LNCaP clone FGC (cell line): ENCODE results near the gene OPCML.

Source experiments
- DNase-seq: peaks from one replicate; pipeline ENCODE4 v3.0.0-alpha.2; 2011; ENCODE audit warnings: low read depth
- H3K4me3 ChIP-seq: 2 replicates; pipeline ENCODE4 v1.5.1; 2011; ENCODE audit warnings: mild to moderate bottlenecking, low read depth, low read length, control low read depth
- CTCF ChIP-seq: IDR thresholded peaks from 2 replicates; pipeline ENCODE4 v1.5.1; 2012; ENCODE audit warnings: mild to moderate bottlenecking; ENCODE audit not compliant: control insufficient read depth, insufficient read depth; ENCODE audit errors: extremely low read depth

OPCML gene

GRCh38 chr11:133253570-133253969 lies 278.7 kb downstream of the OPCML start:
- no peak for TF ChIP-seq CTCF
- DNase-seq, result no peak
- H3K4me3 ChIP-seq, result no peak overlapping the region

- H3K4me3 ChIP-seq, result no peak overlapping the region
- TF ChIP-seq CTCF, result no peak
- no peak for DNase-seq
These were observed 280.5 kb downstream of the OPCML start for GRCh38 chr11:133251841-133252240.

- TF ChIP-seq CTCF, result no peak
- no peak overlapping the region for H3K4me3 ChIP-seq
- no peak for DNase-seq
These were observed 282.8 kb downstream of the OPCML start for GRCh38 chr11:133249530-133249929.

- TF ChIP-seq CTCF, result no peak
- no peak for DNase-seq
- H3K4me3 ChIP-seq, result no peak overlapping the region
These were observed 283.2 kb downstream of the OPCML start for GRCh38 chr11:133249065-133249464.

- H3K4me3 ChIP-seq, result no peak overlapping the region
- no peak for DNase-seq
- TF ChIP-seq CTCF, result no peak
These were observed 288.5 kb downstream of the OPCML start for GRCh38 chr11:133243832-133244231.

GRCh38 chr11:133240908-133241655 lies 291.2 kb downstream of the OPCML start:
- H3K4me3 ChIP-seq, result no peak overlapping the region
- no peak for TF ChIP-seq CTCF
- DNase-seq, result no peak

GRCh38 chr11:133239575-133239974 lies 292.7 kb downstream of the OPCML start:
- TF ChIP-seq CTCF, result no peak
- no peak overlapping the region for H3K4me3 ChIP-seq
- DNase-seq, result no peak
